ENCODE data around the gene UPK1A.
"Not testable (repeated sequence)": the region's sequence is repeated elsewhere in the genome, so short reads cannot be mapped to it uniquely, and the experiment has no call there.

The UPK1A gene

DNA sequence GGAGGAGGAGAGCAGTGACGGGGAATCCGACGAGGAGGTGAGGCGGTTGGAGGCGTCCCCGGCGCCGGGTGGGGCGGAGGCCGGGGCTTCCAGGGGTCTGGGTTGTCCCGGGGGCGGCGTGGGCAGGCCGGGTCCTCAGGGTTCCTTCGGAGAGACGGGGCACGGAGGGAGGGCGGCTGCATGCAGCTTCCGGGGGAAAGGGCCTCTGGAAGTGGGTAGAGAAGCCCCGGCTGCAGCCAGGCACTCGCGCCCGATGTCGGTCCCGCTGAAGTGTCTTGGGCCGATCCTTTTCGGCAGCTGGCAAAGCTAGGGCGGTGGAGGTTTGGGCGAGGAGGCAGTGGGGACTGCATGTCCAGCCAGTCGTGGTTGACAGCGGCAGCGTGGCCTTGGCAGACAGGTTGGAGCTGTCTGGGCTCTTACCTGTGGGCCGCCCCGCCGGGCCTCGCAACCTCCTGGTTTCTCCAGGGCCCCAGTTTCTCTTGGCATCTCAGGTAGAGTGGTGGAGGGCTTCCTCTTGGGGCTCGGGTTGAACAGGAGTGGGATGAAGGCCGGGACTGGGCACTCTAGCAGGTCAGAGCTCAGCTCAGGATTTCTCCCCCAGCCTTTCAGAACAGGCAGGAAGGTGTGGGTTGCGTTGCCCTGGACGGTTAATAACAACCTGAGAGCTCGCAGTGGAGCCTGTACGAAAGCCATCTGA lies 52.2 kb downstream of the UPK1A start:
- DNase-seq, result no peak

DNA sequence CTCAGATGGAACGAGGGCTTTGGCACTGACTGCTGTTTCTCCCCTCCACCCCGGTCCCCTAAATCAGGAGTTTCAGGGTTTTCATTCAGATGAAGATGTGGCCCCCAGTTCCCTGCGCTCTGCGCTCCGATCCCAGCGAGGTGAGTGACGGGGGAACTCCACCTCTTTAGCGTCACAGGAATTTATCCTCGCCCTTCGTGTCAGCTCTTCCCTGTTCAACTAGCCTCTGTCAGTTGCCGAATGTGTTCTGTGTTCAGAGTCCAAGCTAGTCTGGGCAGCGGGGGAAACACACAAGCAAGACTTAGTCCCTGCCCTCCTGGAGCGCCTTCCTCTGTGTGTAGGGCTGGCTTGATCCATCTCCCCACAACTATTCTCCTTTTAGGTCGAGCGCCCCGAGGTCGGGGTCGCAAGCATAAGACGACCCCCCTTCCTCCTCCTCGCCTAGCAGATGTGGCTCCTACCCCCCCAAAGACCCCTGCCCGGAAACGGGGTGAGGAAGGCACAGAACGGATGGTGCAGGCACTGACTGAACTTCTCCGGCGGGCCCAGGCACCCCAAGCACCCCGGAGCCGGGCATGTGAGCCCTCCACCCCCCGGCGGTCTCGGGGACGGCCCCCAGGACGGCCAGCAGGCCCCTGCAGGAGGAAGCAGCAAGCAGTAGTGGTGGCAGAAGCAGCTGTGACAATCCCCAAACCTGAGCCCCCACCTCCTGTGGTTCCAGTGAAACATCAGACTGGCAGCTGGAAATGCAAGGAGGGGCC lies 53.3 kb downstream of the UPK1A start:
- DNase-seq, result no peak

DNA sequence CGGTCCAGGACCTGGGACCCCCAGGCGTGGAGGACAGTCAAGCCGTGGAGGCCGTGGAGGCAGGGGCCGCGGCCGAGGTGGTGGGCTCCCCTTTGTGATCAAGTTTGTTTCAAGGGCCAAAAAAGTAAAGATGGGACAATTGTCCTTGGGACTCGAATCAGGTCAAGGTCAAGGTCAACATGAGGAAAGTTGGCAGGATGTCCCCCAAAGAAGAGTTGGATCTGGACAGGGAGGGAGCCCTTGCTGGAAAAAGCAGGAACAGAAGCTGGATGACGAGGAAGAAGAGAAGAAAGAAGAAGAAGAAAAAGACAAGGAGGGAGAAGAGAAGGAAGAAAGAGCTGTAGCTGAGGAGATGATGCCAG lies 53.8 kb downstream of the UPK1A start:
- no peak for DNase-seq

DNA sequence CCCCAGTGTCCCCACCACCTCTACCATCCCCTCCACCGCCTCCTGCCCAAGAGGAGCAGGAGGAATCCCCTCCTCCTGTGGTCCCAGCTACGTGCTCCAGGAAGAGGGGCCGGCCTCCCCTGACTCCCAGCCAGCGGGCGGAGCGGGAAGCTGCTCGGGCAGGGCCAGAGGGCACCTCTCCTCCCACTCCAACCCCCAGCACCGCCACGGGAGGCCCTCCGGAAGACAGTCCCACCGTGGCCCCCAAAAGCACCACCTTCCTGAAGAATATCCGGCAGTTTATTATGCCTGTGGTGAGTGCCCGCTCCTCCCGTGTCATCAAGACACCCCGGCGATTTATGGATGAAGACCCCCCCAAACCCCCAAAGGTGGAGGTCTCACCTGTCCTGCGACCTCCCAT lies 54.3 kb downstream of the UPK1A start:
- DNase-seq, result no peak

DNA sequence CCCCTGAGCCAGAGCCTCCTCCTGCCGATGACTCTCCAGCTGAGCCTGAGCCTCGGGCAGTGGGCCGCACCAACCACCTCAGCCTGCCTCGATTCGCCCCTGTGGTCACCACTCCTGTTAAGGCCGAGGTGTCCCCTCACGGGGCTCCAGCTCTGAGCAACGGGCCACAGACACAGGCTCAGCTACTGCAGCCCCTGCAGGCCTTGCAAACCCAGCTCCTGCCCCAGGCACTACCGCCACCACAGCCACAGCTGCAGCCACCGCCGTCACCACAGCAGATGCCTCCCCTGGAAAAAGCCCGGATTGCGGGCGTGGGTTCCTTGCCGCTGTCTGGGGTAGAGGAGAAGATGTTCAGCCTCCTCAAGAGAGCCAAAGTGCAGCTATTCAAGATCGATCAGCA lies 55.1 kb downstream of the UPK1A start:
- no peak for DNase-seq

DNA sequence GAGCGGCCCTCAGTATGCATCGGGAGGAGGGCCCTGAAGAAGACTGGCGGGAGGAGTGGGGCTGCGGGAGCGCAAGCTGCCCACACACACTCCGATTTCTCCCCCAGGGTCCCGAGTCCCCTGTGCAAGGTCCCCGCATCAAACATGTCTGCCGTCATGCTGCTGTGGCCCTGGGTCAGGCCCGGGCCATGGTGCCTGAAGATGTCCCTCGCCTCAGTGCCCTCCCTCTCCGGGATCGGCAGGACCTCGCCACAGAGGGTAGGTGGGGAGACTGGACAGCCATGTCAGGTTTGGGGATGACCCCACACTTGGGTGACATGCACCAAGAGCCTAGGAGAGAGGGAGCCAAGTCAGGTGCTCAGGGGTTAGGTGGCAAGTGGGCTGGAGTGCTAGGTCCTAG lies 56.1 kb downstream of the UPK1A start:
- no peak for DNase-seq

DNA sequence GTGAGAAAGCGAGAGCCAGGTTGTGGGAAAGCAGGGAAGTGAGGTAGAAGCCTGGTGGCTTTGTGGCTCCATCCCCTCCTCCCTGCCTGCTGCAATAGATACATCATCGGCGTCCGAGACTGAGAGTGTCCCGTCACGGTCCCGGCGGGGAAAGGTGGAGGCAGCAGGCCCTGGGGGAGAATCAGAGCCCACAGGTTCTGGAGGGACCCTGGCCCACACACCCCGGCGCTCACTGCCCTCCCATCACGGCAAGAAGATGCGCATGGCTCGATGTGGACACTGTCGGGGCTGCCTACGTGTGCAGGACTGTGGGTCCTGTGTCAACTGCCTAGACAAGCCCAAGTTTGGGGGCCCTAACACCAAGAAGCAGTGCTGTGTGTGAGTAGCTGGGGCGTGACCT lies 56.6 kb downstream of the UPK1A start:
- no peak for DNase-seq

DNA sequence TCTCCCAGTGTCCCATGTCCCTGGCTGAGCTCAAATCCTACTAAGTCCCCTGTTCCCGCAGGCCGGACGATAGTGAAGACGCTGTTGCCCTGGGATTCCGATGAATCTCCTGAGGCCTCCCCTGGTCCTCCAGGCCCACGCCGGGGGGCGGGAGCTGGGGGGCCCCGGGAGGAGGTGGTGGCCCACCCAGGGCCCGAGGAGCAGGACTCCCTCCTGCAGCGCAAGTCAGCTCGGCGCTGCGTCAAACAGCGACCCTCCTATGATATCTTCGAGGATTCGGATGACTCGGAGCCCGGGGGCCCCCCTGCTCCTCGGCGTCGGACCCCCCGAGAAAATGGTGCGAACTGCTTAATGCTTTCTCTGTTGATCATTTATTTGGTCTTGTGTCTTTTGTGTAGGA lies 57.4 kb downstream of the UPK1A start:
- DNase-seq, result no peak

DNA sequence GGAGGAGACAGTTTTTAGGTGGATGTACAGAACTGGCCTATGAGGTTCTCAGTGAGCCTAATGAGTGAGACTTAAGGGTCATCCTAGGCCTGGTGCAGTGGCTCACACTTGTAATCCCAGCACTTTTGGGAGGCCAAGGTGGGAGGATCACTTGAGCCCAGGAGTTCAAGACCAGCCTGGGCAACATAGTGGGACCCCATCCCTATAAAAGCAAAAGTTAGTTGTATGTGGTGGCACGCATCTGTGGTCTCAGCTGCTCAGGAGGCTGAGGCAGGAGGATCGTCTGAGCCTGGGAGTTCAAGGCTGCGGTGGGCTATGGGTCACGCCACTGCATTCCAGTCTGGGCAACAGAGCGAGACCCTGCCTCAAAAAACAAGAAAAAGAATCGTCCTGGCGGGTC lies 57.8 kb downstream of the UPK1A start:
- not testable (repeated sequence) for DNase-seq

DNA sequence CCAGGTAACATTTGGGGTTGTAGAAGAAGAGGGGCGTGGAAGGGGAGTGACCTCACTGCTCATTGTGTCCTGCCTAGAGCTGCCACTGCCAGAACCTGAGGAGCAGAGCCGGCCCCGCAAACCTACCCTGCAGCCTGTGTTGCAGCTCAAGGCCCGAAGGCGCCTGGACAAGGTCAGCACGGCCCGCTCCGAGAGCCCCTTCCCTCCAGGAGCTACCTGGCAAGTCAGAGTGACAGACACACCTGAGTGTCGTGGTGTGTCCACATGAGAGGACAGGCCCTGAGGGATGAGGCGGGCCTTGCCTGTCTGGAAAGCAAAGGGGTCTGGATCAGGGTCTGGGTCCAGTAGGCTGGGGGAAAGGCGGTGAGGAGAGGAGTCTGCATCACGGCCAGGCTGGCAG lies 58.2 kb downstream of the UPK1A start:
- DNase-seq, result no peak

DNA sequence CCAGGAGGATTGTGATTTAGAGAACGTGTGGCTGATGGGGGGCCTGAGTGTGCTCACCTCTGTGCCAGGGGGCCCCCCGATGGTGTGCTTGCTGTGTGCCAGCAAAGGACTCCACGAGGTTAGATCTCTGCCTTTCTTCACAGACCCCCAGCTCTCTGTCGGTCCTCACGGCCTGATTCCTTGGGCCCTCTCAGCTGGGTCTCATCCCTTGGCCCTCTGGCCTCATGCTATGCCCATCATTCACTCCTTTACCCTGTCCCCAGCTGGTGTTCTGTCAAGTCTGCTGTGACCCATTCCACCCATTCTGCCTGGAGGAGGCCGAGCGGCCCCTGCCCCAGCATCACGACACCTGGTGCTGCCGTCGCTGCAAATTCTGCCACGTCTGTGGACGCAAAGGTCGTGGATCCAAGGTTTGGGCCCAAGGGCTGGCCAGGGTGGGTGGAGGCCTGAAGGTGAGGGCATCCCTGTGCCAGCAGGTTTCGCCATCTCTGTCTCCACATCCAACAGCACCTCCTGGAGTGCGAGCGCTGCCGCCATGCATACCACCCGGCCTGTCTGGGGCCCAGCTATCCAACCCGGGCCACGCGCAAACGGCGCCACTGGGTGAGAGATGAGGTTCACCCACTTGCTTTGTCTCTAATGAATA lies 59.0 kb downstream of the UPK1A start:
- DNase-seq, result no peak

DNA sequence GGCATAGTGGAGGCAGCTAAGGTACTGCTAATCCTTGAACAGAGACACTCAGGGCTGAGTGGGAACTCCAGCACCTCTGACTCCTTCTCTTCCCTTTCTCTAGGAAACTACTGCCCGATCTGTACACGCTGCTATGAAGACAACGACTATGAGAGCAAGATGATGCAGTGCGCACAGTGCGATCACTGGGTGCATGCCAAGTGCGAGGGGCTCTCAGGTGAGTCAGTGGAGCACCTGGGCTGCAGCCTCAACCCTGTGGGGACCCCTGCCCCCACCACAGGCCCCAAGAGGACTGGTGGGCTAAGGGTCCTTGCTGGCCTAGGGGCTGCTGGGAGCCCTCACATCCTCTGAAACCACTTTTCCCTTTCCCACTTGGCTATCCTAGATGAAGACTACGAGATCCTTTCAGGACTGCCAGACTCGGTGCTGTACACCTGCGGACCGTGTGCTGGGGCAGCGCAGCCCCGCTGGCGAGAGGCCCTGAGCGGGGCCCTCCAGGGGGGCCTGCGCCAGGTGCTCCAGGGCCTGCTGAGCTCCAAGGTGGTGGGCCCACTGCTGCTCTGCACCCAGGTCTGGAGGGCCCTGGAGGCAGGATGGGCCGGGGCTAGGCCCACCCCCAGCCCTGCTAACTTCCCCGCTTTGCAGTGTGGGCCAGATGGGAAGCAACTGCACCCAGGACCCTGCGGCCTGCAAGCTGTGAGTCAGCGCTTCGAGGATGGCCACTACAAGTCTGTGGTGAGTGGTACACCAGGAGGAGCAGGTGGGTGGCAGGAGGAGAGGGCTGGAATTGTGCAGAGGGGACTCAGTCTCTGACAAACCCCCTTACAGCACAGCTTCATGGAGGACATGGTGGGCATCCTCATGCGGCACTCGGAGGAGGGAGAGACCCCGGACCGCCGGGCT lies 61.0 kb downstream of the UPK1A start:
- DNase-seq, result no peak
